HG03139 (cell line): Measurements from ENCODE around the gene LDLRAP1.
A peak's percentile ranks its signal among the peaks of the same experiment; 100 is the strongest.

ENCODE experiments used
- ATAC-seq: cut with Tn5 transposase; IDR thresholded peaks from one replicate; pipeline ENCODE4 v1.9.1; 2021; ENCODE audit not compliant: unreplicated experiment

LDLRAP1 gene

DNA sequence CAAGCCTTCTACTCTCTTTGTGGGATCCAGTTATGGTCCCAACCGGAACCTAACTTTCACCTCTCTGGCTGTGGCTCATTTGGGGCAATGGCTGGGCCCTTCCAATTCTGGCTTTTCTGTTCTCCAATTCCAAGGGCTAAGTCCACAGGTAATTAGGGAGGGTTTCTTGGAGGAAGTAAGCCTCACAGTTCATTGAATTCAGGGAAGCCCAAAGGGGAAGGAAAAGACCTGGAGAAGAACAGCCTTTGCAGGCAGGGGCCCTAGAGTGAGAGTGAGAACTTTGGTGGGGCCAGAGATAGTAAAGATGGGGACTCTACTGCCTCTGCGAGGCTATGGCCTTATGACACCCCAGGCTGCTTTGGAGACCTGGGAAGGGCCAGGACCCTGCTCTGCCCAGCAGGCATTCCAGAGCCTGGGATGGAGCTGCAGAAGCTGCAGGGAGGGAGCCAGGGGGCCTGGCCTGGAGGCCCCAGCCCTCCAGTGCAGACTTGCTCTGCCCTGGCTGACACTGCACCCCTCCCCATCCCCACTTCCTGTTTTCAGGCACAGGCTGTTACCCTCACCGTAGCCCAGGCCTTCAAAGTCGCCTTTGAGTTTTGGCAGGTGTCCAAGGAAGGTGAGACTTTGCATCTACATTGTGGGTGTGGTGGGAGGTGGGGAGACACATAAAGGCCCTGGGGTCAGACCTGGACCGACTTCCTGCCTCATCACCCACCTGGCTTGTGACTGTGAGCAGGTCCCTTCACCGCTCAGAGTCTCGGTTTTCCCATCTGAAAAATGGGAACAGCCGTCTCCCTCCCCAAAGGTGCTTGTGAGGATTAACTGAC is 18.9 kb downstream of the LDLRAP1 start:
- peak; percentile 61 for ATAC-seq

DNA sequence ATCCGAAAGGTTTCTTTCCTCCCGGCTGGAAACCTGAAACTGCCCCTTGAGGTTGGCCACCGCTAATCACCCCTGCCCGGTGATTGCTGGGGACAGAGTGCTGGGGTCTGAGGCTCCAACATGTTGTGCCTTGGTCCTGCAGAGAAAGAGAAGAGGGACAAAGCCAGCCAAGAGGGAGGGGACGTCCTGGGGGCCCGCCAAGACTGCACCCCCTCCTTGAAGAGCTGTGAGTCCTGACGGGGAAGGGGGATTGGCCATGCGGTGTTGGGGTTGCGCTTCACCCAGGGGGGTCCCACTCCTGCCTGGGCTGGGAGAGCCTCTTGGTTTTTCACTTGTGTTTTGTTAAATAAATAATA is 19.5 kb downstream of the LDLRAP1 start:
- ATAC-seq, result no peak

DNA sequence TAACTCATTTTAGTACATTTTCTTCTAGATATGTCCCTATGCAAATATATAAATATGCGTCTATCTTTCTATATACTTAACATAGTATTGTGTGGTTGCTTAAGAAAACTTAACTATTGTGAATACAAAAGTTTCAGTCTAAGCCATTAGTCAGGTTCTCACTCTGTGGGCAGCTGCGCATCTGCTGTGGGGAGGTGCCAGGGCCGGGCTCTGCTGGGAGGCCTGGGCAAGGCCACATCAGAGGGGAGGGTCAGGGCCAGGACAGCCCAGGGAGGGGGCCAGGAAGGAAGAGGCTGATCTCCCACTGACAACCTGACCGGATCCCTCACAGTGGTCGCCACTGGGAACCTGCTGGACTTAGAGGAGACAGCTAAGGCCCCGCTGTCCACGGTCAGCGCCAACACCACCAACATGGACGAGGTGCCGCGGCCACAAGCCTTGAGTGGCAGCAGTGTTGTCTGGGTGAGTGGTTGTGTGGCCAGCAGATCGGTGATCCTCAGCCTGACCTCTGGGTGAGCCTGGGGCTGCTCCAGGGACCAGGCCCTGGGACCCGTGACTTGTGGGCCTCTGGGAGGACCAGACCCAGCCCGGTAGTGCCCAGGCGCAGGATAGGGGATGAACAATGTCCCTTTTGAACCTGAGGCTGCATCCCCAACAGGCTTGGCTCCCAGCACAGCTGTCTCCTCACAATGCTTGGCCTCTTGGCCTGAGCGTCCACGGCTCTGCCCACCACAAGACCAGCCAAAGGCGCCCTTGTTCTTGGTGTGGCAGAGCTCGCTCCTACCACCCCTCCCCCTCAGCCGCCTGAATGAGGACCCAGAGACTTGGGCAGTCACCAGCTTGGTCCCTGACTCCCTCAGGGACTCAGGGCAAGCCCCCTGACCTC is 20.2 kb downstream of the LDLRAP1 start:
- ATAC-seq, result no peak

DNA sequence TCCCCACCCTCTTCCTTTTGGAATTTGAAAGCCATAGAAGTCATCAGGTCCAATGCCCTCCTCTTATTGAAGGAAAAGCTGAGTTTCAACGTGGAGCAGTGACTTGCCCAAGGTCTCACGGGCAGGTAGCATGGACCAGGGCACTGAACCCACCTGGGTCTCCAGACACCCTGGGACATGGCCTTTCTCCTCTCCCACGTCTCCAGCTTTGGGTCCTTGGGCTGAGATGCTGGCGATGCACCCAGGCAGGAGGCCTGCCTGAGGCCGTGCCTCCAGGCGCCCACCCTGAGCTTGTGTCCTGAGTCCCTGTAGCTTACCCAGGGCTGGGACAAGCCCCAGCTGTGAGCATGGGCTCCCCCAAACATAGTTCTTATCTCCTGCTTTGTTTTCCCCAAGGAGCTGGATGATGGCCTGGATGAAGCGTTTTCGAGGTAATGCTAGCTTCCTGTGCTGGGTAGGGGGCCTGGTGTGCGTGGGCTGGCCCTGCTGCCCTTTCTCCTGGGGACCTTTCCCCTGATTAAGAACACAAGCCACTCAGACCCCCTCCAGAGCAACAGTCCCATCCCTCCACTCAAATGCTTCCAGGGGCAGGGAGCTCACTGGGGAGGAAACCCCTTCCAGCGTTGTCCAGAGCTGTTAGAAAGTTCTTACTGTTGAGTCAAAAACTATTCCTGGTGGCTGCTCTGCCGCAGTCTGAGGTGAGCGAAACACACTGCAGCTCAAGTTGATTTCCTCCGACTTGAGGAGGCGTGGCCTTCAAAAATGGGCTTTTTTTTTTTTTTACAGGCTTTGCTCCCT is 21.6 kb downstream of the LDLRAP1 start:
- ATAC-seq, result no peak

DNA sequence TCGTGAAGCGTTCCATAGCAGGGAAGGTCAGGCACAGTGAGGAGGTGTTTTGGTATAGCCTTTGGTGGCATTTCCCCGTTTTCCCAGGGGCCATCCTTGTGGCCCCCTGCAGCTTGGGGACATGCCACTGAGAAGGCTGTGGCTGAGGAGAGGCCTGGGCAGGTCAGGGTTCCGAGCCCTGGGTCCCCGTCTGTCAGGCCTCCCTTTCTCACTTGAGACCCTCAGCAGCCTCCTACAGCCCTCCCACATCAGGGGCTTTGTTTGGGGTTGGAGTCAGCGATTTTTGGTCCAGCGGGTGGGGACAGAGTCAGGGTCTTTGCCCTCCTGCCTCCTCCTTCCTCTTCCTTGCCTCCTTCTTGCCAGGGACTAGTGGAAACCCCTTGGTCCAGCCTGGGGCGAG is 22.2 kb downstream of the LDLRAP1 start:
- no peak for ATAC-seq

- no peak for ATAC-seq
Observed at GRCh38 chr1:25566176-25566729, 22.8 kb downstream of the LDLRAP1 start.

DNA sequence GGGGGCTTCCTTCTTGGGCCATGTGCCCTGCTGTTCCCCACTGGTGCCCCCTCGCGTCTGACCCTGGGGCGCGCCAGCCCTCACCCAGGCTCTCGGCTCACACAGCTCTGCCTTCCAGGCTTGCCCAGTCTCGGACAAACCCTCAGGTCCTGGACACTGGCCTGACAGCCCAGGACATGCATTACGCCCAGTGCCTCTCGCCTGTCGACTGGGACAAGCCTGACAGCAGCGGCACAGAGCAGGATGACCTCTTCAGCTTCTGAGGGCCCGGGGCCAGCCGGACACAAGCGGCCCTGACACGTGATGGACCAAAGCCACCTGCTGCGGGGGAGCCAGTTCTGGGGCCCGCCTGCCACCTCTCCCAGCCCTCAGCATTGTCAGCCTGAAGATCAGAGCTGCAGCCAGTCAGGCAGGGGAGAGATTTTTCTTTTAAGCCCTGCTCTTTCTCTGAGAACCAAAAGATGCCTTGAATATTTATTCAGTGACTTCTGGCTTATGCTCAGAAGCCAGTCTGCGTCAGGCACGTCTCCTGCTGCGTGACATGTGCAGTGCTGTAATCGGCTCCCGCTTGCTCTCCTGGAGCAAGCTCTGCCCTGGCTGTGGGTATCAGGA is 23.4 kb downstream of the LDLRAP1 start:
- ATAC-seq, result no peak

DNA sequence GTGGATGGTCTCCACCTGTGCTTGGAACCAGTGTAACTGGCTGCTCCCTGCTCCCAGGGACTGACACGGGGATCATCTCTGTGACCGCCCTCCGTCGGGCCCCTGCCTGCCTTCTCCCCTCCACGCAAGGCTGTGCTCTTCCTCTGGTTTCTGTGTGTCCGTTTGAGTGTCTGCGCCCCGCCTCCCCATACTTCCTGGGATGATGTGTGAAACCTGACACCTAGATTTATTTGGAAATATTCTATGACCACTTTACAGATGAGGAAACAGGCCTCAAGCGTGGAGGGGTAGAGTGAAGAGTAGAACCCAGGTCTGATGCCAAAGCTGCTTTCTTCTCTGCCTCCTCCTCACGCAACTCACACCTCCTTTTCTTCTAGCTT is 24.3 kb downstream of the LDLRAP1 start:
- no peak for ATAC-seq

DNA sequence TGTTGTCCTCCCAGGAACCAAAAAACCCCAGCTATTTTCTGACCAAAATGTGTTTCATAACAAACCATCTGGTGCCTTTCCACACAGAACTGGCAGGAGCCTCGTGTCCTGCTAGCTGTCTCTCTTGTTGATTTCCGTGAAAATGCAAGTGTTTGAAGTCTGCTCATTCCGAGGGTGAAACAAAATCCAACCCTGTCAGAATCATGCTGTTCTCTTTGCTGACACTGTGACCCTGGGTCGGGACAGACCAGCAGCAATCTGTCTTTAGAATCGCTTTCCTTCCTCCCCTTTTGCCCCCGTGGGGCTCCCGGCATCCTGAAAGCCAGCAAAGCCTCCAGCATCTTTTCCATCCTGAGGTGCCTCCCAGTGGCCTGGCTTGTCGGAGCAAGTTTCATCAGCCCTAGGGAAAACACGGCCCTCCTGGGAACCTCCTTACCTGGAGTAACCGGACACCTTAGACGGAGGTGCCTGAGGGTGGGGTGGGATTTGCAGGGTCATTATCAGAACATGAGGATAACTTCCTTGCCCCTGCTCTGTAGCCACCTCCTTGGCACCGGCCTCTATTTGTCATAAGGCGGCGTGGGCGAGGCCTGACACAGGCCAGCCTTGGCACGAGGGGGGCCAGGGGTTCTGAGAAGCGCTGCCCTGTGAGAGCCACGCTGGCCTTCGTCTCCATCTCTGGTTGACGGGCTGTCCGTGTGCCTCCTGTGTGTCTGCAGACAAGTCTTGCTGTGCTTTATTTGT is 24.9 kb downstream of the LDLRAP1 start:
- ATAC-seq, result no peak

DNA sequence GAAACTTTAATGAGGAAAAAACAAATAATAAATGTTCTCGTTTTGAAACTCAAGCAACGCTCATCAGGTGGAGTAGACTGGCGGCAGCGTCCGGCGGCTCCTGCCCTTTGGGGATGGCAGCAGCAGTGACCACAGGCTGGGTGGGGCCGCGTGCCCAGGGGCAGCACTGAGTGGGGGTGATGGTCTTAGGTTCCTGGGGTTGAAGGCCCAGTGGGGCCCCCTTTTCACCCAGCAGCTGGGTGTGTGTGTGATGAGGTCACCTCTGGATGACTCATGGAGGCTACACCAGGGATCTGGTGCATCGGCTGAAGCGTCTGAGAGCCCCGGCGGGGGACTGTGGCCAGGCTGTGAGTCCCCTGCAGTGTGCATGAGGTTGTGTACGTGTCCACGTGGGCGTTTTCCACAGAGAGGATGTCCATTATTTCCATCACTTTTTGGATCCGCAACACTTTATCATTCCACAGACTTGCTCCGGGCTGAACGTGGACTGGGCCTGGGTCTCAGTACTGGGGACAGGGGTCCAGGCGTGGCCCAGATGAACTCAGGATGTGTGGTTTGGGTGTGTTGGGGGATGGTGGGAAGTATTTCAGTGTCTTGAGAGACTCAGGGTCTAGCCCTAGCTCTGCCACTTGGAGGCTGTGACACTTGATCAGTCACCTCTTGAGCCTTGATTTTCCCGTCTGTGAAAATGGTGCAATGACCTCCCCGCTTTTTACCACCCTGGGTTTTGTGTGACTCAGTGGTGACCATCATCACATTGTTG is 25.6 kb downstream of the LDLRAP1 start:
- ATAC-seq, result no peak

DNA sequence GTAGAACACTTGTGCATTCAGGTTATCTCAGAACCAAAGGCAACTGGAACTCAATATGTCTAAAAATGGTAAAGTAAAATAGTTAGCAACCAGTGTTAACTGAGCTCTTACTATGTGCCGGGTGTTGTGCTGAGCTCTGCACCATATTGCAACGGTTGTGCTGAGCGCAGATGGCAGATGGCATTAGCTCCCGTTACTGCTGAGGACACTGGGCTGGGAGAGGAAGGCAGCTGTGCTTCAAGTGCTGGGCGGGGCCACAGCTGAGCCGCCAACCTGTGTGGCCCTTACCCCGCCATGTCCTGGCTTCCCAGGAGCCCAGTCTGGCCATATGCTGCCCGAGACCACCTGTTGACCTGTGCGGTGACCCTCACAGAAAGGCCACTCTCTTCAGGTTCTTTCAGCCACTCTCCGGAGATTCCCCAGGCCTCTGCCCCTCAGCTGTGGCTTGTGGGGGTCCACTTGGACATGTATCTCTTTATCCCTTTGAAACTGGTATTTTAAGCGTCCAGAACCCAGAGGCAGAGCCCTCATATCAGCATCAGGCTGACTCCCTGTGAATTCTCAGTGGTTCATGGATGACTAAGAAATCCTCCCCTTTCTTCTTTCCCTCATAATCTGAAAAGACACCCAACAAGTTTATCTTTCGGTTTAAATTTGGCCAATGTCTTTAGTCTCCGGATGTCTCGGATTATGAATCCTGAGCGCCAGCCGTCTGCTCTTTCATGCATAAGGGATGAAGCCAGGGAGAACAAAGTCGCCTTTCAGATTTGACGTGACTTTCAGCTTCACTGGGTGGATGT is 26.4 kb downstream of the LDLRAP1 start:
- no peak for ATAC-seq

- ATAC-seq, result no peak
Observed at GRCh38 chr1:25570798-25571521, 27.6 kb downstream of the LDLRAP1 start.

- ATAC-seq, result no peak
Observed at GRCh38 chr1:25571522-25571970, 28.1 kb downstream of the LDLRAP1 start.

- ATAC-seq, result no peak
Observed at GRCh38 chr1:25572107-25572506, 28.7 kb downstream of the LDLRAP1 start.

GRCh38 chr1:25572708-25573590 is 29.5 kb downstream of the LDLRAP1 start:
- no peak for ATAC-seq

- no peak for ATAC-seq
Observed at GRCh38 chr1:25573591-25573930, 30.2 kb downstream of the LDLRAP1 start.

DNA sequence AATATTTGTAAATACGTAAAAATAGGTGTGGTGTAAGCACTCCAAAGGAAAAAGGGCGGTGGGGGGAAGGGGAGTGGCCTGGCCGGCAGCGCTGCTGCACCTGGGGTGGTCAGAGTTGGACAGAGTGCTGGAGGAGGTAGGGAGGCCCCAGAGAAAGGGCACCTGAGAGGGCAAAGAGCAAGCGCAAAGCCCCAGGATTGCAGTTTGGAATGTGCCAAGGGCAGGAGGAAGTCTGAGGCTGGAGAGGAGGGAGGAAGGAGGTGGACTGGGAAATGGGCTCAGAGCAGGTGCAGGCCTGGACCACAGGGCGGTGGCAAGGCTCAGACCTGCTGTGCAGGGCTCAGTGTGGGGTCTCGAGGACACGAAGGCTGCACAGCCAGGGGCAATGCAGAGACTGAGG is 30.6 kb downstream of the LDLRAP1 start:
- ATAC-seq, result no peak
